ENCODE results near the gene SERPINB8. TPM values are rescaled to one million over a fixed set of nuclear protein-coding genes. Genes with fewer than 3 reads are reported as not detected.

The SERPINB8 gene
- total RNA-seq, 2 donors from 2014 or later = 15.9 to 86.0 TPM

DNA sequence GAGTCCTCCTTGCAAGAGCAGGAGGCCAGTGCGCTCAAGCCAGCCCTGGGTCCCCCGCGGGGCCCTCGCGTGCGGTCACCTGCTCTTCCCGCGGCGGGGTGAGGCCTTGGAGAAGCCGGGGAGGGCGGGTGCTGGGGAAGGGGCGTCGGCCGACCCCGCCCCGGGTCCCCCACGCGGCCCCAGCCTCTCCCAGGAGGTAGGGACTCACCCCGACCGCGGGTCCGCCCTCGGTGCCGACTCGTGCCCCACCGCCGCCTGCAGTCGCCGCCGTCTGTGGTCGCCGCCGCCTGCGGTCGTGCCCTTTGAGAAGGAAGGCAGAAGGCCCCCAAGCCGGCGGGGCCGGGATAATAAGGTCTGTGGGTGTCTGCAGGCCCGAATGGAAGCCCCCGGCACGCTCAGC lies 32.7 kb downstream of the SERPINB8 start:
- no peaks in the 10 kb centered on the region for H3K4me1 Mint-ChIP-seq (ENCODE audit: low read depth in 2 of 2)
- H3K27me3 Mint-ChIP-seq = peaks cover 13 to 31% of the 10 kb centered on the region in 2 donors
- no peak overlapping the region for H3K27ac Mint-ChIP-seq
- H3K9me3 Mint-ChIP-seq = no peaks in the 10 kb centered on the region
- no peak overlapping the region for H3K4me3 Mint-ChIP-seq
- H3K36me3 Mint-ChIP-seq = no peaks in the 10 kb centered on the region
- DNase-seq (ENCODE audit: low spot score) (no peak), ATAC-seq (no peak)

DNA sequence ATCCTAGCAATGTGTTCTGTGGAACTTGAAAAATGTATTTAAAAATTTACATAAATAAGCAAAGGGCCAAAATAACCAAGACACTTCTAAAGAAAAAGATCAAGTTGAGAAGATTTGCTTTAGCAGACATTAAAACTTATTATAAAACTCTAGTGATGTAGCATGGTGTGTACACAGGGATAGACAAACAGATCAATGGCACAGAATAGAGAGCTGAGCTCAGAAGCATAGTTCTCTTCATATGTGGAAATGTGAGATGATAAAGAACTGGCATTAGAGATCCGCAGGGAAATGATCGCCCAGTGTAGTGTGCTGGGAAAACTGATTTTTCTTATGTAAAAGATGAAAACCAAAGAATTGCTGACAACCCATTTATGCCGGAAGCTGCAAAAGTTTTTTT lies 39.4 kb downstream of the SERPINB8 start:
- no peaks in the 10 kb centered on the region for H3K9me3 Mint-ChIP-seq
- ATAC-seq (no peak), DNase-seq (ENCODE audit: low spot score) (no peak)
- no peak overlapping the region for H3K27ac Mint-ChIP-seq
- peaks cover 6 to 28% of the 10 kb centered on the region in 2 donors for H3K27me3 Mint-ChIP-seq
- H3K4me3 Mint-ChIP-seq = no peak overlapping the region
- H3K36me3 Mint-ChIP-seq = no peaks in the 10 kb centered on the region
- no peaks in the 10 kb centered on the region for H3K4me1 Mint-ChIP-seq (ENCODE audit: low read depth in 2 of 2)

DNA sequence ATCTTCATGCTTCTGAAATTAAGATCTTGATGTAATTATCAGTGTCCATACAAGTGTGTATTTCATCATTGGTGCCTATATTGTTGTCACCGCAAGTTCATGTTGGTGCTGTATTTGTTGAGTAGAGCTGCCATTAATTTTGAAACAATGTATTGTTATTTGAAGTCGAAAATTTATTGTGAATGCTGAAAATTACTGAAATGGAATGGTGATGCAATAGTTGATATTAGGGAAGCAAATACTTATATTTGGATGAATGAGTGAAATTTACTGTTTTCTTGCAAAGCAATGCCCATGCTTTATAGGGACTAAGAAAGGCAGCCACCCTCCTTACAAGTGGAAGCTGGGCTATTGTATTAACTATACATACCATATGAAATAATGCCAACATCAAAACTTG lies 41.6 kb downstream of the SERPINB8 start:
- Mint-ChIP-seq H3K27me3 (peaks cover 6 to 26% of the 10 kb centered on the region in 2 donors), H3K36me3 (no peaks in the 10 kb centered on the region), H3K27ac (no peak overlapping the region), H3K4me1 (ENCODE audit: low read depth in 2 of 2) (no peaks in the 10 kb centered on the region), H3K4me3 (no peak overlapping the region), H3K9me3 (no peaks in the 10 kb centered on the region)
- no peak for ATAC-seq
- DNase-seq (ENCODE audit: low spot score) = no peak

DNA sequence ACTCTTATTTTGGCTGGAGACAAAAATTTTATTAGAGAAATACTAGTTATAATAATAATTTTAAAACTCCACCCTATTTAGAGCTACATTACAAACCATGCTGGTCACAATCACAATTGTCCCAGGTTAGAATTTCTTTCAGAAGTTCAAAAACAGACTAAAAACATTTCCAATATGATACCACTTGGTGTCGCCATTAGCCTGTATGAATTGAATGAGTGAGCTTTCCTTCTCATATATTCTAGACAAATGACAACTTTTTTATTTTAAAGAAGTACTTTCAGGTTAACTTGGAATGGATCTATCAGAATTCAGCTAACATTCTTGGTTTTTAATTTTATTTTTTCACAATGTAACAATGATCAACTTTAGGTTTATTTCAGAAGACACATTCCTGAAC lies 48.0 kb downstream of the SERPINB8 start:
- Mint-ChIP-seq H3K4me1 (ENCODE audit: low read depth in 2 of 2) (no peaks in the 10 kb centered on the region), H3K9me3 (no peaks in the 10 kb centered on the region), H3K27me3 (peaks cover 12 to 26% of the 10 kb centered on the region in 2 donors), H3K4me3 (no peak overlapping the region), H3K27ac (no peak overlapping the region), H3K36me3 (no peaks in the 10 kb centered on the region)
- ATAC-seq = no peak
- no peak for DNase-seq (ENCODE audit: low spot score)

DNA sequence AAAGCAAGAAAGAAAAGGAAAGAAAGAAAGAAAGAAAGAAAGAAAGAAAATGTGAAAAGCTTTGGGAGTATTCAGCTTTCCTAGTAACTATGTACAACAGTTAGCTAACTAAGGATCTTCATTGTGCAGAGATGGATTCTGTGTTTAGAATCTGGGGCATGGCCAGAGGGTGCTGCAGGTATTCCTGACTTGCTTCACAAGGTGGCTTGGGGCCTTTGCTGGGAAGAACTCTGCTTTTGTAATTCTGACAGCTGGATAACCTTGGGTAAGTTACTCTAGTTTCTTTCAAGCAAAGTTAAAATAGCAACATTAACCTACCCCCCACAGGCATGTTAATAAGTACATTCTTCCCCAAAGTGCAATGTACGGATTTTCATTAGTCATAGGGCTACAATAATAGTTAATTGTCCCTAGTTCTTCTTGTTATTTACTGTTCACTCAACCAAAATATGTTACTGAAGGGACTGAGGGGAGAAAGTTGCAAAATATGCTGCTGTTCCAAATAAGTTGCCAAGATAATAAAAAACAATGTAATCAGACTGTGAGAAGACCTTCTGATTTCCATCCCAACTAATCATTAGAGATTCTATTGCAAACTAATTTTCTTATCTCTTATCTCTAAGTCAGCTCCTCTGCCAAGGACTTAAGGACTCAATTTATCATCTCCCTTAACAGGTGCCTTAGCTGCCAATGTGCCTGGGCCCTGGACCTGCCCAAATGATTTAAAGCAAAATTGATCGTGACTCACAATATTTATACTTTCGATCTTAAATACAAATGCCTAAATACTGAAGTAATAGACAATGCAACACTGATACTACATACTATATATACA lies 50.3 kb downstream of the SERPINB8 start:
- ATAC-seq (no peak), DNase-seq (ENCODE audit: low spot score) (no peak)
- Mint-ChIP-seq H3K4me1 (ENCODE audit: low read depth in 2 of 2) (no peaks in the 10 kb centered on the region), H3K4me3 (no peak overlapping the region), H3K36me3 (no peaks in the 10 kb centered on the region), H3K9me3 (no peaks in the 10 kb centered on the region), H3K27ac (no peak overlapping the region), H3K27me3 (peaks cover 6 to 12% of the 10 kb centered on the region in 2 donors)

DNA sequence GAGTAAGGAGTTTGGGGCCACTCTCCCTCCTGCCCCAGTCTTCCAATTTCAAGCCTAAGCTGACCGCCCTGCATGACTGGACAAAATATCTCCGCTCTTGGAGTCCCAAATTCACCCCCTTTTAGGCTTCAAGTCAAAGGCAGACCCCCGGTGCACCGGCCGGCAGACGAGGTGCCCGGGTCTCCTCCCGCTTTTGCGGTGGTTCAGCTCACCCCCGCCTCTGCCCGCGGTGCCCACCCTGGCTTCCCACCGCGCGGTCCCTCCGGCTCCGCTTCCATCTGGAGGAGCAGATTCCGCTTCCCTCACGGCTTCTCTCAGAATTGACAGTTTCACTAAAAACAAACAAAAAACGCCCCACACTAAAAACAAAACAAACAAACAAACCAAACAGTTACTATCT lies 56.5 kb downstream of the SERPINB8 start:
- no peaks in the 10 kb centered on the region for H3K4me1 Mint-ChIP-seq (ENCODE audit: low read depth in 2 of 2)
- DNase-seq (ENCODE audit: low spot score) (no peak), ATAC-seq (no peak)
- H3K9me3 Mint-ChIP-seq = no peaks in the 10 kb centered on the region
- no peaks in the 10 kb centered on the region for H3K36me3 Mint-ChIP-seq
- peaks cover 6 to 10% of the 10 kb centered on the region in 2 donors for H3K27me3 Mint-ChIP-seq
- H3K4me3 Mint-ChIP-seq = no peak overlapping the region
- no peak overlapping the region for H3K27ac Mint-ChIP-seq

DNA sequence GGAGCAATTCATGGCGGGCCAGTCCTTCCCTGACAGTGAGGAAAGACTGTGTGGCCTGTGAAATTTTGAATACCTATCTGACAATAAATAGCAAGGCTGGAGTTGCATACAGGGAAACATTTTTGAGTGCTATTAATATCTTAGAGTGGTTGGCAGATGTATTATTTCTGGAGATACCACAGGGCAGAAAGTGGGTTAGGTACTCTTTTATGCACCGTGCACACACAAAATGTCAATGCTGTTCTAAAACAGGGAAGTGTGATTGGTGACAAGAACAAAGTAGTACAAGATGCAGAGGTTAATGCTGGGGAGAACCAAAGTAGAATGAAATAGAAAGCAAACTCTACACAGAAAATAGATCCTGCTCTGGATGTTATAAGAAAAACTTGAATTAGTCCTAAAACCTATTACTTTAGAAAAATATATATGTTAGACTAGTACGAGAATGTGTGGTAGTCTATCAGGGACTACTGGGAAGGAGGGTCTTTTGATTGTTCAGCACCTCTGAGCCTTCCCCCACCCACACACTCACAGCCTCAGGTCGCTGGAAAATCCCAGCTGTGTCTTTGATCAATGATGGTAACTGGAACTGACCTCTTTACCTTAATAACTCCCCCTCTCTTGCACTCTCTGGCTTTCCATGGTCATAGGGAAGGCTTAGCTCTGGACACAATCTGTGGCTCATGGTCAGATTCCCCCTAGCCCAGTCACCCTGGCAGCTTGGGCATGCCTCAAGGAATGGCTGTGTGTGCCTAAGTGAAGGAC lies 58.2 kb downstream of the SERPINB8 start:
- no peak overlapping the region for H3K4me3 Mint-ChIP-seq
- no peaks in the 10 kb centered on the region for H3K9me3 Mint-ChIP-seq
- no peak for DNase-seq (ENCODE audit: low spot score)
- H3K36me3 Mint-ChIP-seq = no peaks in the 10 kb centered on the region
- peaks cover 6 to 7% of the 10 kb centered on the region in 2 donors for H3K27me3 Mint-ChIP-seq
- no peak for ATAC-seq
- H3K27ac Mint-ChIP-seq = no peak overlapping the region
- H3K4me1 Mint-ChIP-seq (ENCODE audit: low read depth in 2 of 2) = no peaks in the 10 kb centered on the region

DNA sequence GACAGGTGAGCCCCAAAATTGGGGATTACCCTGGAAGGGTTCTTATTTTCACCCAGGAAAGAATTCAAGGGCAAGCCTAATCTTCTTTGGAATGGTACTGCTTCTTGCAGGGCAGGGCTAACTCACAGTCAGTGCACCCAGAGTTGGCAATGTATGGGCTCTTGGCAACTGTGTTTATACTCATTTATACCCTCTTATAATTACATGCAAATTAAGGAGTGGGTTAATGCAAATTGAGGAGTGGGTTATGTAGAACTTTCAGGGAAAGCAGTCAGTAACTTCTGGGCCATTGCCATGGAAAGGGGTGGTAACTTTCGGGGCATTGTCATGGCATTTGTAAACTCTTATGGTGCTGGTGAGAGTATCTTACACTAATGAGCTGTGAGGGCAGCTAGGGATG lies 59.2 kb downstream of the SERPINB8 start:
- peaks cover 6 to 7% of the 10 kb centered on the region in 2 donors for H3K27me3 Mint-ChIP-seq
- no peak overlapping the region for H3K27ac Mint-ChIP-seq
- H3K4me3 Mint-ChIP-seq = no peak overlapping the region
- no peaks in the 10 kb centered on the region for H3K4me1 Mint-ChIP-seq (ENCODE audit: low read depth in 2 of 2)
- H3K9me3 Mint-ChIP-seq = no peaks in the 10 kb centered on the region
- no peak for DNase-seq (ENCODE audit: low spot score)
- no peaks in the 10 kb centered on the region for H3K36me3 Mint-ChIP-seq
- ATAC-seq = no peak

DNA sequence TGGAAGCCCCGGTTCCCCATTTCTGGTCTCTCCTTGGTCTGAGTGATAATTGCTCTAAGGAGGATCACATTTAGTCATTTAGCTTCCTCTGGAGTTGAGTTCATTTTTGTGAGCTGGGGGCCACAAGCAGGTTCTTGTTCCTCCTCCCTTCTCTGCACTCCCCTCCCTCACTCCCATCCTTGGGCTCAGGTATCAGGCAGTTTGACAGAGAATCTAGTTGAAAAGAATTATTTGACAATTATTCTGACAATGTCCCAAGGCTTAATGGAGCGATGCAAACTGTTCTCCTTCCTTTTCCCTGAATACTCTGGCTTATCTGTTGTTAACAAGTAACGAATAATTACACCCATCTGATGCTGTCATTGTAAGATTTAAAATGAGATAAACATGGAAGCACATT lies 61.5 kb downstream of the SERPINB8 start:
- H3K27ac Mint-ChIP-seq = no peak overlapping the region
- no peak overlapping the region for H3K4me3 Mint-ChIP-seq
- no peaks in the 10 kb centered on the region for H3K4me1 Mint-ChIP-seq (ENCODE audit: low read depth in 2 of 2)
- H3K36me3 Mint-ChIP-seq = no peaks in the 10 kb centered on the region
- DNase-seq (ENCODE audit: low spot score) (no peak), ATAC-seq (no peak)
- no peaks in the 10 kb centered on the region for H3K9me3 Mint-ChIP-seq
- peaks cover 6 to 7% of the 10 kb centered on the region in 2 donors for H3K27me3 Mint-ChIP-seq

DNA sequence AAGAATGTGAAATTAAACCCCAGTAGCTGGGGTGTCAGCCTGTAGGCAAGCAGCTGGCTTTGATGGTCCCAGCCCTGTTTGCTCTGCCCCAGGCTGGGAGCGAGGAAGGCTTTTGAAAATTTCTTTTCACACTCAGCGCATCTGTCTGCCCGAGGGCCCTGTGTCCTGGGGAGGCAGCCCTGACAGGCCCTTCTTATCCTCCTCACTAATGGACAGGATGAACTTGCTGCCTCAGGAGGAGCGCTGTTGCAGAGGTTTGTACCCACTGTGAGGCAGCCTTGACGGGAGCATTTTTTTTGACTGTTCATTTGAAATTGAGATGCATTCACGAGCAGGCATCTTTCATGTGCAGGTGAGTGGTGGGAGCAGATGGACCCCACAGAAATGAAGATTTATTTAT lies 62.4 kb downstream of the SERPINB8 start:
- H3K36me3 Mint-ChIP-seq = no peaks in the 10 kb centered on the region
- no peaks in the 10 kb centered on the region for H3K4me1 Mint-ChIP-seq (ENCODE audit: low read depth in 2 of 2)
- H3K27me3 Mint-ChIP-seq = peaks cover 6 to 10% of the 10 kb centered on the region in 2 donors

DNA sequence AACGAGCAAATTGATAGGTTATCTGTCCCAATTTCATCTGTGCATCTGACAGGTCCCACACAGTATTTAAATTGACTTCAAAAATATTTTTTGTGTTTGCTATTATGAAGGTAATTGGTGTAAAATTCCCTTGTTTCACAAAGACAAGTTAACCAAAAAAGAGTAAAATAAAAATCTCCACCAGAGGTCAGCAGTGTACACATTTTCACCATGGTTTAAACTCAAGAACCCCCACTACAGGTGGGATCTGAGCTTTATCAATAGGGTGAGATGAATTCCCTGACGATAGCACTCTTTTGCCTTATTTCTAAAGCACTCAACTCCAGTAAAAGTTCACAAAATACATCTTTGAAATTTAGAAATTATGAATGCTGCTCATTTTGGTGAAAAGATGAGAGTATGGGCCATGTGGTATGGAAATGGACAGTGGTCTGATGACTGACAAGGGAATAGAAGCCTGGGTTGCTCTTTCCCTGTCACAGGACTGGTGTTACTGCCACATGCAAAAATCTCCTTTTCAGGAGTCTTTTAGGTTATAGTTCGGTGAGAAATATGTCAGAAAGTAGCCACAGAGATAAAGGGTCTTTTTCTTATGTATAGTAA lies 68.0 kb downstream of the SERPINB8 start:
- Mint-ChIP-seq H3K4me1 (ENCODE audit: low read depth in 2 of 2) (no peaks in the 10 kb centered on the region), H3K9me3 (peaks cover 4% of the 10 kb centered on the region), H3K4me3 (no peak overlapping the region), H3K27me3 (peaks cover 0 to 4% of the 10 kb centered on the region in 2 donors), H3K27ac (no peak overlapping the region), H3K36me3 (no peaks in the 10 kb centered on the region)
- ATAC-seq = no peak
- no peak for DNase-seq (ENCODE audit: low spot score)

More for the DNA sequence above, 62.4 kb downstream of the SERPINB8 start:
- Mint-ChIP-seq H3K4me3 (no peak overlapping the region), H3K9me3 (no peaks in the 10 kb centered on the region), H3K27ac (no peak overlapping the region)
- ATAC-seq (no peak), DNase-seq (ENCODE audit: low spot score) (no peak)
